ENCODE data around the gene BIN2. TPM values are rescaled to one million over a fixed set of nuclear protein-coding genes. Genes with fewer than 3 reads are reported as not detected.
A peak's percentile ranks its signal among the peaks of the same experiment; 100 is the strongest.

The BIN2 gene
- total RNA-seq (2022) (not detected in 2 replicates), Bru-seq, nascent RNA (percentile 5 among the genes with signal in this experiment), BruChase-seq, experiment 1, labeled RNA remaining after a 6-hour chase (percentile 2 among the genes with signal in this experiment), BruChase-seq, experiment 2, labeled RNA remaining after a 2-hour chase (not detected)
- long read RNA-seq: 0 reads

DNA sequence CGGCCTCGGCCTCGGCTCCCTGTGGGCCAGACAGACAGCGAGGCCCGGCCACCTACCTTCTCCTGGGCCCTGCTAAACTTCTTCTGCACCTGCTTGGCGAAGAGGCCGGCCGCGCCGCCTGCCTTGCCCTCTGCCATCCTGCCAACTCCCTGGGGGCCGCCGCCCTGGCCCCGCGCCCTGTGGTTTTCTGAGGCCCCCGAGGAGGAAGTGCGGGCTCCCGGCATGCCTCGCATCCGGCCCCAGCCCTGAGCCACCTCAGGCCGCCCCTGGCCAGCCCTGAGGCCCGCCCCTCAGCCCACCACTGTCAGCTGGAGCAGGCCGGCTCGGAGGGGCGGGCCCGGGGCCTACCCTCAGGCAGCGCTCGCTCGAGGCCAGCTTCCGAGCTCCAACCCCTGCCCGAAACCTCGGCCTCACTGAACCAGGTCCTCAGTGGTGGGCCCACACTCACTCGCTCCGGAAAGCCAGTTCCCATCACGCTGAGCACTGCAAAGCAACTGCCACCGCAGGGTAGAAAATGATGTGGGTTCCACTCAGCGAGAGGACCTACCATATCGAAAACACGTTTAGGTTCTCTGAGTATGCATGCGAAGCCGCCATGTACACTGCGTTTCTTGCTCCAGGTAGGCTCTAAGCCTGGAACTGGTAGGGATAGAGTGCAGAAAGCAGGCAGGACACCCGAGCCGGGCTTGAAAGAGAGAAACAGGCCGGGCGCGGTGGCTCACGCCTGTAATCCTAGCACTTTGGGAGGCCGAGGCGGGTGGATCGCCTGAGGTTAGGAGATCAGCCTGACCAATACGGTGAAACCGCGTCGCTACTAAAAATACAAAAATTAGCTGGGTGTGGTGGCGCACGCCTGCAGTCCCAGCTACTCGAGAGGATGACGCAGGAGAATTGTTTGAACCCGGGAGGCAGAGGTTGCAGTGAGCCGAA, at the start of gene BIN2:
BIN2 (minus strand) TSS at position 209 of the 930 bp plus-strand sequence; CDS start at position 137, 72 bp downstream.
- Mint-ChIP-seq H3K27ac (ENCODE audit: low read depth, unreplicated experiment) (no peak within 1 kb of the TSS), H3K36me3 (ENCODE audit: insufficient read depth, unreplicated experiment) (peaks cover 5% of the 10 kb centered on the region), H3K4me3 (ENCODE audit: unreplicated experiment) (no peak within 1 kb of the TSS), H3K27me3 (ENCODE audit: insufficient read depth, unreplicated experiment) (no peaks in the 10 kb centered on the region), H3K9me3 (ENCODE audit: unreplicated experiment) (no peaks in the 10 kb centered on the region), H3K4me1 (ENCODE audit: insufficient read depth, unreplicated experiment) (peaks cover 11% of the 10 kb centered on the region)
- TF ChIP-seq, protein P1, sequence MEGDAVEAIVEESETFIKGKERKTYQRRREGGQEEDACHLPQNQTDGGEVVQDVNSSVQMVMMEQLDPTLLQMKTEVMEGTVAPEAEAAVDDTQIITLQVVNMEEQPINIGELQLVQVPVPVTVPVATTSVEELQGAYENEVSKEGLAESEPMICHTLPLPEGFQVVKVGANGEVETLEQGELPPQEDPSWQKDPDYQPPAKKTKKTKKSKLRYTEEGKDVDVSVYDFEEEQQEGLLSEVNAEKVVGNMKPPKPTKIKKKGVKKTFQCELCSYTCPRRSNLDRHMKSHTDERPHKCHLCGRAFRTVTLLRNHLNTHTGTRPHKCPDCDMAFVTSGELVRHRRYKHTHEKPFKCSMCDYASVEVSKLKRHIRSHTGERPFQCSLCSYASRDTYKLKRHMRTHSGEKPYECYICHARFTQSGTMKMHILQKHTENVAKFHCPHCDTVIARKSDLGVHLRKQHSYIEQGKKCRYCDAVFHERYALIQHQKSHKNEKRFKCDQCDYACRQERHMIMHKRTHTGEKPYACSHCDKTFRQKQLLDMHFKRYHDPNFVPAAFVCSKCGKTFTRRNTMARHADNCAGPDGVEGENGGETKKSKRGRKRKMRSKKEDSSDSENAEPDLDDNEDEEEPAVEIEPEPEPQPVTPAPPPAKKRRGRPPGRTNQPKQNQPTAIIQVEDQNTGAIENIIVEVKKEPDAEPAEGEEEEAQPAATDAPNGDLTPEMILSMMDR (IDR thresholded peaks at IDR 0.05; ENCODE audit: unreplicated experiment): no peak
- ChIA-PET POLR2A (no interaction called here), CTCF (no interaction called here)
- BruUV-seq (replicated peaks): no TSS peak
- DNase-seq (ENCODE audit: unreplicated experiment): no peak
- intact Hi-C loops (cut with micrococcal nuclease): no loop called here

DNA sequence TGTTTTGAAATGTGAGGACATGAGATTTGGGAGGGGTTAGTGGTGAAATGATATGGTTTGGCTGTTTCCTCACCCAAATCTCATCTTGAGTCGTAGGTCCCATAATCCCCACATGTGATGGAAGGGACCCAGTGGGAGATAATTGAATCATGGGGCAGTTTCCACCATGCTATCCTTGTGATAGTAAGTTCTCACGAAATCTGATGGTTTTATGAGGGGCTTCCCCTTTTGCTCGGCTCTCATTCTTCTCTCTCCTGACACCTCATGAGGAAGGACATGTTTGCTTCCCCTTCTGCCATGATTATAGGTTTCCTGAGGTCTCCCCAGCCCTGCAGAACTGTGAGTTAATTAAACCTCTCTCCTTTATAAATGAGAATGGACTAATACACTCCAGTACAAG, 49.2 kb upstream of the BIN2 start:
- H3K27me3 Mint-ChIP-seq (ENCODE audit: insufficient read depth, unreplicated experiment): no peaks in the 10 kb centered on the region
- intact Hi-C loops (cut with micrococcal nuclease): loop anchor here (2.0 kb wide), 1 partner anchor 48 kb away; no protein-coding TSS in a partner anchor
- no peak for DNase-seq (ENCODE audit: unreplicated experiment)
- H3K4me3 Mint-ChIP-seq (ENCODE audit: unreplicated experiment): no peak overlapping the region
- BruUV-seq (replicated peaks): no TSS peak
- peaks cover 12% of the 10 kb centered on the region for H3K36me3 Mint-ChIP-seq (ENCODE audit: insufficient read depth, unreplicated experiment)
- TF ChIP-seq, protein P1 (IDR thresholded peaks at IDR 0.05; ENCODE audit: unreplicated experiment): no peak
- H3K4me1 Mint-ChIP-seq (ENCODE audit: insufficient read depth, unreplicated experiment): peaks cover 21% of the 10 kb centered on the region
- ChIA-PET CTCF (interaction anchor here (1.5 to 2.2 kb wide), 3 partner anchors 10 to 451 kb away, joined by 5 to 16 read pairs (median 14); no protein-coding TSS in a partner anchor), POLR2A (interaction anchor here (4.3 kb wide), 1 partner anchor 16 kb away, joined by 54 read pairs; the partner anchor contains the start of gene GALNT6)
- no peaks in the 10 kb centered on the region for H3K9me3 Mint-ChIP-seq (ENCODE audit: unreplicated experiment)
- peak overlapping the region; percentile 80 for H3K27ac Mint-ChIP-seq (ENCODE audit: low read depth, unreplicated experiment)

DNA sequence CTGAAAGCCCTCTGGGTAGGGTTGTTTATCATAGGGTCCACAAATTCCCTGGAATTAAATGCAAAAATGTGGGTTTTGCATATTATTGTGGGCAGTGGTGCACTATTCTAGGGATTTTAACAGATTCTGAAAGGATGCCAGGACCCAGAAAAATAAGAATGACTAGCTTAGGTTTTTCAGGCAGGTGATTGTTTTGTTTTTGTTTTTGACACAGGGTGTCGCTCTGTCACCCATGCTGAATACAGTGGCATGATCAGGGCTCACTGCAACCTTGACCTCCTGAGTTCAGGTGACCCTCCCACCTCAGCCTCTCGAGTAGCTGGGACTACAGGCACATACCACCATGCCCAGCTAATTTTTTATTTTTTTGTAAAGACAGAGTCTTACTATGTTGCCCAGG, 48.0 kb upstream of the BIN2 start:
- H3K36me3 Mint-ChIP-seq (ENCODE audit: insufficient read depth, unreplicated experiment): peaks cover 16% of the 10 kb centered on the region
- H3K27me3 Mint-ChIP-seq (ENCODE audit: insufficient read depth, unreplicated experiment): no peaks in the 10 kb centered on the region
- H3K4me3 Mint-ChIP-seq (ENCODE audit: unreplicated experiment): no peak overlapping the region
- peaks cover 21% of the 10 kb centered on the region for H3K4me1 Mint-ChIP-seq (ENCODE audit: insufficient read depth, unreplicated experiment)
- H3K27ac Mint-ChIP-seq (ENCODE audit: low read depth, unreplicated experiment): peak overlapping the region; percentile 80
- no peaks in the 10 kb centered on the region for H3K9me3 Mint-ChIP-seq (ENCODE audit: unreplicated experiment)
- TF ChIP-seq, protein P1 (IDR thresholded peaks at IDR 0.05; ENCODE audit: unreplicated experiment): peak; percentile 26
- DNase-seq (ENCODE audit: unreplicated experiment): no peak
- CTCF ChIA-PET: interaction anchor here (0.6 to 2.2 kb wide), 16 partner anchors 9 to 838 kb away, joined by 3 to 16 read pairs (median 5); partner anchors contain the start of gene SLC11A2
- POLR2A ChIA-PET: interaction anchor here (0.7 to 4.3 kb wide), 18 partner anchors 9 to 840 kb away, joined by 3 to 54 read pairs (median 4); partner anchors contain the start of gene GALNT6
- intact Hi-C loops (cut with micrococcal nuclease): loop anchor here (1.0 to 2.0 kb wide), 2 partner anchors 49 to 160 kb away; no protein-coding TSS in a partner anchor
- BruUV-seq (replicated peaks): no TSS peak
